ENCODE measurements around the gene C10orf95.

C10orf95 gene

DNA sequence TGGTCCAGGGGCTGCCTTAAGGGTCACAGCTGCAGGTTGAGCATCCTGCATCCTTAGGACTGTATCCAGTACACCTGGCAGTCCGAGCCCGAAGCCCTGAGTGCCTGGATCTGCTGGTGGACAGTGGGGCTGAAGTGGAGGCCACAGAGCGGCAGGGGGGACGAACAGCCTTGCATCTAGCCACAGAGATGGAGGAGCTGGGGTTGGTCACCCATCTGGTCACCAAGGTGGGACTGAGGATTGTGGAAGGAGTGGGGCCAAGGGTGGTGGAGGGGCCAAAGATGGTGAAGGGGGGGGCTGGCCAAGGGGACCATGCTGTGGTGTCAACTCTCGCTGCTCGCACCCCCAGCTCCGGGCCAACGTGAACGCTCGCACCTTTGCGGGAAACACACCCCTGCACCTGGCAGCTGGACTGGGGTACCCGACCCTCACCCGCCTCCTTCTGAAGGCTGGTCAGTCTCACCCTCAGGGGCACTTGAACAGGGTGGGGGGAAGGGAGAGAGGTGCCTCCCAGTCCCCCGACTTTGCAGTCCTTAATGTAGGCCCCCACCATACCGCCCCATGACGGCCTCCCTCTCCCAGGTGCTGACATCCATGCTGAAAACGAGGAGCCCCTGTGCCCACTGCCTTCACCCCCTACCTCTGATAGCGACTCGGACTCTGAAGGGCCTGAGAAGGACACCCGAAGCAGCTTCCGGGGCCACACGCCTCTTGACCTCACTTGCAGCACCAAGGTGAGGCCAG is 50.6 kb downstream of the C10orf95 start:
- DNase-seq: no peak

GRCh38 chr10:102400076-102400475 is 51.3 kb downstream of the C10orf95 start:
- DNase-seq: no peak

Data from NCI-H1930 (cell line).